Stimulated activated CD8-positive, alpha-beta memory T cell treated with anti-CD3 and anti-CD28 coated beads, Interleukin-15, amount 100 ng/mL, for 24 hours (primary cell): ENCODE results near the gene RDM1.

ENCODE experiments used
- DNase-seq: peaks from one replicate; pipeline ENCODE4 v3.0.0-alpha.2; 2020; ENCODE audit warnings: low read depth

Gene RDM1

GRCh38 chr17:35932586-35932985 is 2.0 kb upstream of the RDM1 start:
- DNase-seq = no peak

- no peak for DNase-seq
Measured at GRCh38 chr17:35931794-35932425, 1.3 kb upstream of the RDM1 start.

- no peak for DNase-seq
Measured at GRCh38 chr17:35927714-35928113, 2.9 kb downstream of the RDM1 start.

GRCh38 chr17:35923609-35924114 is 6.9 kb downstream of the RDM1 start:
- DNase-seq = no peak

- no peak for DNase-seq
Measured at GRCh38 chr17:35920229-35920628, 10.3 kb downstream of the RDM1 start.

GRCh38 chr17:35918665-35919064 is 11.9 kb downstream of the RDM1 start:
- DNase-seq = no peak

GRCh38 chr17:35917519-35918213 is 12.9 kb downstream of the RDM1 start:
- no peak for DNase-seq

GRCh38 chr17:35915153-35915964 is 15.2 kb downstream of the RDM1 start:
- no peak for DNase-seq

GRCh38 chr17:35914354-35914753 is 16.2 kb downstream of the RDM1 start:
- no peak for DNase-seq

- no peak for DNase-seq
Measured at GRCh38 chr17:35913609-35914008, 17.0 kb downstream of the RDM1 start.

GRCh38 chr17:35912942-35913341 is 17.6 kb downstream of the RDM1 start:
- DNase-seq = no peak

GRCh38 chr17:35912339-35912912 is 18.1 kb downstream of the RDM1 start:
- no peak for DNase-seq

GRCh38 chr17:35909408-35909807 is 21.2 kb downstream of the RDM1 start:
- no peak for DNase-seq

GRCh38 chr17:35907691-35908090 is 22.9 kb downstream of the RDM1 start:
- DNase-seq = no peak

GRCh38 chr17:35906926-35907637 is 23.5 kb downstream of the RDM1 start:
- no peak for DNase-seq

- no peak for DNase-seq
Measured at GRCh38 chr17:35906191-35906925, 24.2 kb downstream of the RDM1 start.

- no peak for DNase-seq
Measured at GRCh38 chr17:35903451-35903850, 27.1 kb downstream of the RDM1 start.

- no peak for DNase-seq
Measured at GRCh38 chr17:35901631-35902175, 28.9 kb downstream of the RDM1 start.

- DNase-seq = no peak
Measured at GRCh38 chr17:35900708-35901480, 29.7 kb downstream of the RDM1 start.

GRCh38 chr17:35900280-35900679 is 30.3 kb downstream of the RDM1 start:
- DNase-seq = no peak
